Stimulated activated CD4-positive, alpha-beta T cell treated with anti-CD3 and anti-CD28 coated beads, Interleukin-1b, Interleukin-23, amount 100 ng/mL, for 24 hours (primary cell): ENCODE data around the gene BMPR1B.

Source experiments
- DNase-seq, 4 experiments: peaks; one replicate each; pipeline ENCODE4 v3.0.0-alpha.2; 2020; ENCODE audit warnings: low read depth in 4 of 4, low spot score in 1 of 4

BMPR1B gene

GRCh38 chr4:94954251-94954650, 196.5 kb downstream of the BMPR1B start:
- no peak for DNase-seq

- DNase-seq = no peak
These were observed 199.3 kb downstream of the BMPR1B start for GRCh38 chr4:94957030-94957429.

GRCh38 chr4:94959307-94959706, 201.6 kb downstream of the BMPR1B start:
- DNase-seq = no peak

GRCh38 chr4:94960708-94961107, 203.0 kb downstream of the BMPR1B start:
- DNase-seq = no peak

GRCh38 chr4:94961420-94961819, 203.7 kb downstream of the BMPR1B start:
- DNase-seq = no peak

- no peak for DNase-seq
These were observed 204.7 kb downstream of the BMPR1B start for GRCh38 chr4:94962484-94962883.

GRCh38 chr4:94965852-94966251, 208.1 kb downstream of the BMPR1B start:
- DNase-seq = no peak

GRCh38 chr4:94968493-94968892, 210.7 kb downstream of the BMPR1B start:
- no peak for DNase-seq

- no peak for DNase-seq
These were observed 212.9 kb downstream of the BMPR1B start for GRCh38 chr4:94970650-94971049.

- no peak for DNase-seq
These were observed 217.0 kb downstream of the BMPR1B start for GRCh38 chr4:94974773-94975172.

GRCh38 chr4:94976371-94977011, 218.7 kb downstream of the BMPR1B start:
- no peak for DNase-seq

GRCh38 chr4:94978904-94979303, 221.1 kb downstream of the BMPR1B start:
- DNase-seq = peak in 1 of 4 experiments; percentile 2

- no peak for DNase-seq
These were observed 221.9 kb downstream of the BMPR1B start for GRCh38 chr4:94979621-94980020.

- DNase-seq = no peak
These were observed 238.1 kb downstream of the BMPR1B start for GRCh38 chr4:94995684-94996394.

- no peak for DNase-seq
These were observed 242.4 kb downstream of the BMPR1B start for GRCh38 chr4:95000076-95000648.

- DNase-seq = no peak
These were observed 247.2 kb downstream of the BMPR1B start for GRCh38 chr4:95004912-95005311.

GRCh38 chr4:95007998-95008397, 250.2 kb downstream of the BMPR1B start:
- no peak for DNase-seq

- DNase-seq = no peak
These were observed 255.5 kb downstream of the BMPR1B start for GRCh38 chr4:95013236-95013635.

- DNase-seq = no peak
These were observed 256.3 kb downstream of the BMPR1B start for GRCh38 chr4:95014068-95014467.

- no peak for DNase-seq
These were observed 259.7 kb downstream of the BMPR1B start for GRCh38 chr4:95017305-95018064.

GRCh38 chr4:95018785-95019184, 261.0 kb downstream of the BMPR1B start:
- DNase-seq = no peak

- DNase-seq = no peak
These were observed 262.8 kb downstream of the BMPR1B start for GRCh38 chr4:95020521-95020920.
